T-helper 1 cell (primary cell): Measurements from ENCODE around the gene THAP9.
A peak's percentile ranks its signal among the peaks of the same experiment; 100 is the strongest.
"Not testable (repeated sequence)": the region's sequence is repeated elsewhere in the genome, so short reads cannot be mapped to it uniquely, and the experiment has no call there.

Source experiments
- DNase-seq, 5 donors: peaks; one replicate each; pipeline ENCODE4 v3.0.0-alpha.2; 2012 to 2020

Gene THAP9

DNA sequence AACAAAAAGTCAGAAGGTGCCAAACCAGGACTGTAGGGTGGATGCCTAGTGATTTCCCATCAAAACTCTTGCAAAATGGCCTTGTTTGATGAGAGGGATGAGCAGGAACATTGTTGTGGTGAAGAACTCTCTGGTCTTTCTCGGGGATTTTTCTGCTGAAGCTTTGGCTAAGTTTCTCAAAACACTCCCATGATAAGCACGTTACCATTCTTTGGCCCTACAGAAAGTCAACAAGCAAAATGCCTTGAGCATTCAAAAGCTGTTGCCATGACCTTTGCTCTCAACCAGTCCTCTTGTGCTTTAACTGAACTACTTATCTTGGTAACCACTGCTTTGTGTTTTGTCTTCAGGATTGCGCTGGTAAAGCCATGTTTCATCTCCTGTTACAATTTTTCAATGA is 6.6 kb upstream of the THAP9 start:
- no peak for DNase-seq

DNA sequence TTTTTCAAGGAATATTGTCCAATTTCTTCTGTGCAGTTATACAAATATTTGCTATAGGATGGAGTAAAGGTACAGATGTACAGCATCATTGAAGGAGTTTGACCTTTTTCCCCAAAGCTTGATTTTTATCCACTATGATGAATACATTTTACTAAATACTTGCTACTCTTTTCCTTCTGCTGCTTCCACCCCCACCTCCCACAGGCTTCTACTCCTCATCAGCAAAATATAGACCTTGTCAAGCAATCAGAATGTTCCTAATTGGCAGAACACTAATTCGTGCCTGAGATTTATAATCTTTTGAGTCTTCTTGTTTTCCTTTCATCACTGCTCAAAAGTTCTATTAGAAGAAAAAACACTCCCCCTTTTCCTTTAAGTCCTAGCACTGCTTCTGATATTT is 3.8 kb upstream of the THAP9 start:
- no peak for DNase-seq

DNA sequence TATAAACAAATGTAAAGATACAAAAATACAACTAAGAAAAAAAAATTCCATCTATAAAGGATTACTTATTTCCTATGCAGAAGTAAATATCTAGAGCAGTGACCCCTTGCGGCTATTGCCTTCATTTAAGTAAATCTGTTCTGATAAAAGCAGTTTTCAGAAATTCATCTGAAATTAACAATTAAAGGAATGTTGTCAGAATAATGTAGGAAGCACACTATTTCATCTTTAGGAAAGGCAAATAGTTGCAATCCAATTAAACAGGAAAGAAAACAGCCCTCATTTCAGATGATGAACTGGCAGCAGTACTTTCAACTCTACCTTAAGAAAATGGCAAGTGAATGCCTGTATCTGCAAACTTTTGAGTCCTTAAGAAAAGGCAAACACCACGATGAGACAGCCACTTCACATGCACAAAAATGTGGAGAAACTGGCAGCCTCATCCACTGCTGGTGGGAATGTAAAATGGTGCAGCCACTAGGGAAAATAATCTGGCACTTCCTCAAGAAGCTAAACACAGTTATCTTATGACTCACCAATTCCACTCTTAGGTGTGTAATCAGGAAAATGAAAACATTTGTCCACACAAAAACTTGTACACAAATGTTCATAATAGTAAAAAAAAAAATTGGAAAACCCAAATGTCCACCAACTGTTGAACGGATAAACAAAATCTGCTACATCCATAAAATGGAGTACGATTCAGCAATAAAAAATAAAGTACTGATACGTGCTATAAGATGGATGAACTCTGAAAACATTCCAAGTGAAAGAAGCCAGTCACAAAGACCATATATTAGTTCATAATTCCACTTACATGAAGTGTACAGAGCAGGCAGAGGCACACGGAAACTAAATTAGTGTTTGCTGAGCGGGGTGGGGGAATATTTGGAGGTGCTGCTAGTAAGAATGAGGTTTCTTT is 2.0 kb upstream of the THAP9 start:
- DNase-seq: peak in 1 of 5 donors; percentile 19

DNA sequence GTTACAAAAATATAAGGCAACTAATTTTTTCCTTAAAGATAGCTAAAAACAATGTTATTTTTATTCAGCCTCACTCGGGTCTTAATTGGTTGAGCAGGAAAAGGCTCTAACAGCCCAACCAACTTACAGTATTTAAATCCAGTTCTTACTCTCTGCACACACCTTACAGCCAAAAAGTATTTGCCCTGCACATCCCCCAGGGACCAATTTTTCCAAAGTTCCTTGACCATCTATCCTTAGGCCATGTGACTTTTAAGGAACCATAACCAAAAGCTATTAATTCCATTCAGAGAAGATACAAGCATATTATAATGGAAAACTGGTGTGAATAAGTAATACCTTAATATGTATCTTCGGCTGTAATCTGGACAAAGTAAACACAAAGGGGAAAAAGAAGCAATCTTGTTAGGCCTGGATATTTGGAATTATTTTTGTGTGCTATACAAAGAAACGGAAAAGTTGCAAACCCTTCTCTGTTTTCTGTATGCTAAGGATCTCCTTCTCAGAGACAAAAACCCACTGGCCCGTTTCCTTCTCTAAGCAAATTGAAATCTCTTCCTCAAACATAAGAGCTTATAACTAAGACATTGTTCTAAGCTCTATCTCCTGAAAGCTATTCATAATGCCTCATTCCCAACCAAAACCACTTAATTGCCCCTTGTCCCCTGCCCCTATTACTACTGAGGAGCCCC is 1.0 kb upstream of the THAP9 start:
- no peak for DNase-seq

DNA sequence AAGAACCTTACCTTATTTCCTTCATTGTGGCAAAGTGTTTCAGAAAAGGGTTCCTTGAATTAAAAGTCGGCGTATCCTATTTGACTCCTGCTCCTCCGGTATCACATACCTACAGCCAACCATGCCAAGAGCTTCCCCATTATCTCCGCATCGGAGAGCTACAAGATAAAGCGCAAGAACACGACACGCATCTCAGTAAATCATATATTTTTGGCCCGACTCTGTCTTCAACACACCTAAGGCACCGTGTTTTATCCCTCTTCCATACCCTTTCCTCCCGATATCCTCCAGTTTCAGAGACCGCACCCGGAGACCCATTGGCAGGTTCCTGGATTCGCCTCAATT is 497 bp upstream of the THAP9 start:
- DNase-seq: peak in 1 of 5 donors; percentile 4

DNA sequence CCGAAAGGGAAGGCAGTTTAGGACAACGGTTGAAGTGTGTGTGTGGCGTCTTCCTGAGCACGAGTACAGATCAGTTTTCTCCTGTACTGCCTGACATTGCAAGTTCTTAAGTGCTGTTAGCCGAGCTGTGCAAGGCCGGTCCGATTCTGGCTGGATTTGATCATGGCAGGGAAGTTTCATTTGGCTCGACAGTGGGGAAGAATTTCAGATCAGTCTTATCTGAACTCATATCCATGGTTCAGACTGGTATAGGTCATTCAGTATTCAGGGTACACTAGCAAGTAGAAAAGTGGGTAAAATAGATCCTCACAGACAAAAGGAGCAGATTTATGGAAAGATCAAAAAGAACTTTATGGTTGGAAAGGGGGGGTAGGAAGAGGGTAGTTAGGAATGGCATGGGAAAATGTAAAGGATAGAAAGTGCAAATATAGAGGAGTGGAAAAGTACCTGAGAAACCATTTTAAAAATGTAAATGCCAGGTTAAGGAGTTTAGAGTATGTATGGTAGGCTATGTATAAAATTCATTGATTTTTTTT is 716 bp downstream of the THAP9 start:
- DNase-seq: no peak

DNA sequence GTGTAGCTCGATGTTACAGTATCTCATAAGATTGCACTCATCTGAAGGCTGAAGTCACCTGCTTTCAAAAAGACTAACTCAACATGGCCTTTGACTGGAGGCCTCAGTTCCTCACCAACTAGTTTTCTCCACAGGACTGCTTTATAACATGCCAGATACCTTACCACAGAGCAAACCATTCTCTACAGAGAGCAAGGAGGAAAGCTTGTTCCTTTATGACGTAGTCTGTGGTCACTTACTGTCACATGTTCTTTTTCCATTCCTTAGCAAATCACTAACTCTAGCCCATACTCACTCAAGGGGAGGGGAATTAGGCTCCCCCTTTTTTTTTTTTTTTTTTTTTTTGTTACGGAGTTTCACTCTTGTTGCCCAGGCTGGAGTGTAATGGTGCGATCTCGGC is 3.2 kb downstream of the THAP9 start:
- DNase-seq: peak in 1 of 5 donors; percentile 33

DNA sequence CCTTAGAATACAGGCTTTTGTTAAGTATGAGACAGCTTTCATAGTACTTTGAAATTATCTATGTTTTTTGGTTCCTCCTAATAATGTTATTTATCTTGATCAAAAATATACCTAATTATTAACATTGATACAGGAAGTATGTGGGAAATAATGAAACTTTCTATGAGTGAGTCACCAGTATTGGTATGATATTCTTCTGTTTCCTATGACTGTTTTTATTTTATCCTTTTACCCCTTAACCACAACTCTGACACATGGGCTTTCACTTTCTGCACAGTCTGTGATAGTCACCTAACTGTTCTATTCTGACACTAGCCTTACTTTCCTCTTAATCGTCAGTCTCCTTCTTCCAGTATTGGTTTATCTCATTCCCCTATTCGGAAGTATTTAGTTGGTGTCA is 4.7 kb downstream of the THAP9 start:
- peak in 1 of 5 donors; percentile 79 for DNase-seq

DNA sequence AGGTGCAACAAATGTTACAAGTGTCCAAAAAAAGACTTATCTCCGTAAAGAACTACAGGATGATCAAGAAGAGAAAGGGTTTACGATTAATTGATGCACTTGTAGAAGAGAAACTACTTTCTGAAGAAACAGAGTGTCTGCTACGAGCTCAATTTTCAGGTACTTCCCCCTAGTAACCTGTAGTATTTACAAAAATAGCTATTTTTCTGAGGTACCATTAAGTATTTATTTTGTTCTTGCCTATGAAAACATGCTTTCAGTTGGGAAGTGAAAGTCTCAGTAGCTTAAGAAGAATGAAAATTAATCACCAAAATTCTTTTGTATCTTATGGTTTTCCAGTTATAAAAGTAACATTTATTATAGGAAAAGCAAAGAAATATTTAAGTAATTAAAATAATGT is 5.9 kb downstream of the THAP9 start:
- no peak for DNase-seq

DNA sequence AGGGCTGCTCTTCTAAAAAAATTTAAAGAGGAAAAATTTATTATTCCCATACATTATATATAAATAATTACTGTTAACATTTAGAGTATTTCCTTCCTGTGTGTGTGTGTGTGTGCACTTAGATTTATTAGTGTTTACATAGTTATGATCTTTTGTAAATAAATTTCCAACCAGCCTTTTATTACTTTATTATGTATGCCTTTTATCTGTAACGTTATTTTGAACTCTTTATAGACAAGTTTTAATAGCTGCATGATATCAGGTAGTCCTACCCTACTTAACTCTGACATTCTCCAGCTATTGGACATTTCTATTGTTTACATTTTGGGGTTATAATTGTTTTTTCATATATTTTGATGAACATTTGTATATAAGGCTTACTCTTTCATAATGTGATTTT is 8.8 kb downstream of the THAP9 start:
- no peak for DNase-seq

DNA sequence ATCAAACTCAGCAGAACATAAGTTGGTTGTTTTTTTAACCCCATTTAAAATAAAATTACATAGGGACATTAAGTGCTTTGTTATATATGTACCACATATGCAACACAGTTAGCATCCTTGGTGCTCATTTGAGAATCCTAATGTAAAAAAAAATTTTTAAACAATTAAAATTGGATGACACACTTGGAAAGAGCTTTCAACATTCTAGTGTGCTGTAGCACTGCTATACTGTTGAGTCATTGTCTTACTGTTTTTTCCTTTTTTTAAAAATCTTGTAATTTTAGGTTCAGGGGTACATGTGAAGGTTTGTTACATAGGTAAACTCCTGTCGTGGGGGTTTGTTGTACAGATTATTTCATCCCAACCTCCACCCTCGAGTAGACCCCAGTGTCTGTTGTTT is 12.8 kb downstream of the THAP9 start:
- DNase-seq: no peak

DNA sequence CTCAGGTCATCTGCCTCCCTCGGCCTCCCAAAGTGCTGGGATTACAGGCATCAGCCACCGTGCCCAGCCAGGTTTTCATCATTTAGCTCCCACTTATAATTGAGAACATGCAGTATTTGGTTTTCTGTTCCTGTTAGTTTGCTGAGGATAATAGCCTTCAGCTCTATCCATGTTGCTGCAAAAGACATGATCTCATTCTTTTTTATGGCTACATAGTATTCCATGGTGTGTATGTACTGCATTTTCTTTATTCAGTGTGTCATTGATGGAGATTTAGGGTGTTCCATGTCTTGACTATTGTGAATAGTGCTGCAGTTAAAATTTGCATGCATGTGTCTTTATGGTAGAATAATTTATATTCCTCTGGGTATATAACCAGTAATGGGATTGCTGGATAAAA is 13.4 kb downstream of the THAP9 start:
- DNase-seq: not testable (repeated sequence)

DNA sequence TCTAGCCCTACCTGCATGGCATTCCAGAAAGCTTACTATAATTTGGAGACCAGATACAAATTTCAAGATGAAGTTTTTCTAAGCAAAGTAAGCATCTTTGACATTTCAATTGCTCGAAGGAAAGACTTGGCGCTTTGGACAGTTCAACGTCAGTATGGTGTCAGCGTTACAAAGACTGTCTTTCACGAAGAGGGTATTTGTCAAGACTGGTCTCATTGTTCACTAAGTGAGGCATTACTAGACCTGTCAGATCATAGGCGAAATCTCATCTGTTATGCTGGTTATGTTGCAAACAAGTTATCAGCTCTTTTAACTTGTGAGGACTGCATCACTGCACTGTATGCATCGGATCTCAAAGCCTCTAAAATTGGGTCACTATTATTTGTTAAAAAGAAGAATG is 17.6 kb downstream of the THAP9 start:
- DNase-seq: no peak

DNA sequence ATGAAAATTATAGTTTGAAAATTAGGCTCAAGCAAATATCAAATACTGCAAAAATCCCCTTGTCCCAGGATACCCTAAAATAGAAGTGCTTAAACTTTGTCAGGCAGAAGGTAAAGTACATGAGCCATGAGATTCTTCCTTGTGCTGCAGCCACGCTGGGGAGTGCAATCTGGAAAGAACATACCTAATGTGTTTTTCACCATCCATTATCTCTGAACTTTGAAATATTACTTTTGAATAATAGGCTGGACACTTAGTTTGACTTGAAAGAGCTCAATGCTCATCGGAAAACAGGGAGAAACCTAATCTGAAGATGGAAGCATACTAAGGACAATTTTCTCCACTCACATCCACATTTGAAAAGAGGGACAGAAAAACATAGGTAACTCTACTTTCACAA is 18.9 kb downstream of the THAP9 start:
- no peak for DNase-seq

DNA sequence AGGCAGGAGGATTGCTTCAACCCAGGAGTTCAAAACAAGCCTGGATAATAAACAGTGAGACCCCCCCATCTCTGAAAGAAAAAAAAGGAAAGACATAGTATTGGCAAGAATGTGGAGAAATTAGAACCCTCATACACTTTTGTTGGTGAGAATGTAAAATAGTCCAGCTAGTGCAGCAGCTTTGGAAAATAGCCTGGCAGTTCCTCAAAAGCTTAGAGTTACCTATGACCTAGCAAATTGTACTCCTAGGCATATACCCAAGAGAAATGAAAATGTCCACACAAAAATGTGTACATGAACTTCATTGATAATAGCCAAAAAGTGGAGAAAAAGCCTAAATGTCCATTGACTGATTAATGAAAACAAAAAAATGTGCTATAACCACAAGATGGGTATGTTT is 21.3 kb downstream of the THAP9 start:
- no peak for DNase-seq

DNA sequence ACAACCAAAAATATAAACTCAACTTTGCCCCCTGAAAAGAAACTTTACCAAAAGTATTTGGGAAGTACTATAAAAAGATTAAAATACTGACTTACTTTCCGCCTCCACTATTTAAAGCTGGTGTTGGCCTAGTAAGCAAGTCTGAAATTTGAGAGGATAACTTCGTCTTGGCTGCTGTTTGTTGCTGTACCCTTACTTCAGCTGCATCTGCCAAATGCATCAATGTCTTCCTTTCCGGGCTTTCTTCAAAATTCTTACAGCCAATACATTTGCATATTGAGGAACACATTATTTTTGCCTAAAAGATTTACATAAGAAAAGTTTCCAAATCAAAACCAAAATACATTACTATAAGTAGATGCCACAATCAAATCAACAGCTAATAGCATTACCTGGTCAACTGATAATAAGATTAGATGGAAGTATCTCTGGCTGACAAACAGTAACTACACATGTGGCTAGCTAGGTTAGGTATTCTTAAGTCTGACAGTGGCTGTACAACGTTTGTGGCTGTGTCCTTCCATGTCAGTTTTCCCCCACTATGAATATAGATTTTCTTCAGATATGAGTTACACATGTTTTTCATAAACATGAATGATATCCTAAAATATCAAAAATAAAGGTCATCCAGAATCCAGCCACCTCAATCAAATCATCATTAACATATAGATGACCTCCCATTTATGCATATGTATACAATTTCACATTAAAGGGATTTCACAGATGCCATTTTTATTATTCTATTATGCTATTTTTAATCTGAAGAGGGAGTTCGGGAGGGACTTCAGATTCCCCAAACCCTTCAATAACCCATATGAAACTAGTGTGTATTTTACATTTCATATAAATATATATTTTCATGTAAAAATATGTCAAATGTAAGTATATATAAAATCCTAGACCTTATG is 30.6 kb downstream of the THAP9 start:
- no peak for DNase-seq

DNA sequence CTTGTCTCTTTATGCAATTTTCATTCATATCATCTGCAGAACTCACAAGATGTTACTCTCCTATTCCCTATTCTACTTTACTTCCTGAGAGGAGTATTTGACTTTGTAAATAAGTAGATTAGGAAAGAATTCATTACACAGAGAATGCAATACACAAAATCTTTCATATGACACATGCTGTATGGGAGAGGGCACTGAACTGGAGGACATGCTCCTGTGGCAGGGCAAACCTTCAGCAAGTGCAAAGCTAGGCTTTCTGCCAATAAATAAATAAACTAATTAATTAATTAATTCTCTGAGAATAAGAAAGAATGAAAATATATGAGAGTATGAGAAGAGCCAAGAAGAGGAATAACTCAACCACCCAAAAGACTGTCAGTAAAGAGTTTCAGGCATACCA is 33.9 kb downstream of the THAP9 start:
- no peak for DNase-seq

DNA sequence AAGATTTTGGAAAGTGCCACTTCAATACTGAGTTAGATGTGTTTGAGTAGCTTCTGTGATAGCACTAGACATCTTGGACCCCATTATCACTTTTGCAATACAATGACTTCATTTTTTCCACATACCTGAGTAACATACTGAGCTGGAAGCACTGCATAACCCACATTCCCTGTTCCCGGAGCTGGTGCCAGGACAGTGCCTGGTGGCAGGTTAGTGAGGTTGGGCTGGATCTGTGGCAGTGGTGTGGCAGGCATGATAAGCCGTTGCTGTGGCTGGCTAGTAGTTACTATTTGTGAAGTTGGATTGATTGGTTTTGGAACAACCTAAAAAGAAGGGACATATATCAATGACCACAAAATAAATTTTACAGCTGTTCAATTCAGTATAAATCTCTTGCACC is 38.9 kb downstream of the THAP9 start:
- no peak for DNase-seq

DNA sequence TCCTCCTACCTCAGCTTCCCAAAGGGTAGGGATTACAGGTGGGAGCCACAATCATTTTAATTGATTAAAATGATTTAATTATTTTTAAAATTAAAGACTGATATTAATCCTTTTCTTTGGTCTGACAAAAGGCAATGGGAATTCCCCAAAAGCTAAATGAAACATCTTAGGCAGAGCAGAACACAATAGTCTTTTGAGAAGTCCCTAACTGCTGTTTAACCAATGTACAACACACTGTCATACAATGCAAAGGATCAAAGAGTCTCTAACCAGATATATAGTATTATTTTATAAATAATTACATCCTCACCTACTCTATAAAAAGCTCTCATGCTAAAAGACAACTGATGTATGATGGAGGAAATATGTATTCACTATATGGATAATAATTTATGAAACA is 47.0 kb downstream of the THAP9 start:
- no peak for DNase-seq

DNA sequence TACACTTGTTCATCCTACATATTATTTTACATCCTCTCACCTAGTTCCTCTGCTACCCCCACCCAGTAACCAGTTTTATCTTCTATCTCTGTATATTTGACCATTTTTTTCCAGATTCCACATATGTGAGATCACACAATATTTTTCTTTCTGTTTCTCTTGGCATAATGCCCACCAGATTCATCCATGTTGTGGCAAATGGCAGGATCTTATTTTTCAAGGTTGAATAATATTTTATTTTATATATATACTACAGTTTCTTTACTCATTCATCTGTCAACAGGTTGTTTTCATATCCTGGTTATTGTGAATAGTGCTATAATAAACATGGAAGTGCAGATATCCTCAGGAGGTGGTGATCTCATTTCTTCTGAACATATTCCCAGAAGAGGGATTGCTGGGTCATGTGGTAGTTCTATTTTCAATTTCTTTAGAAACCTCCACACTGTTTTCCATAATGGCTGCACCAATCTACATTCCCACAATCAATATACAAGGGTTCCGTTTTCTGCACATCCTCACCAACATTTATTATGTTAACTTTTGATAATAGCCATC is 48.2 kb downstream of the THAP9 start:
- DNase-seq: no peak

DNA sequence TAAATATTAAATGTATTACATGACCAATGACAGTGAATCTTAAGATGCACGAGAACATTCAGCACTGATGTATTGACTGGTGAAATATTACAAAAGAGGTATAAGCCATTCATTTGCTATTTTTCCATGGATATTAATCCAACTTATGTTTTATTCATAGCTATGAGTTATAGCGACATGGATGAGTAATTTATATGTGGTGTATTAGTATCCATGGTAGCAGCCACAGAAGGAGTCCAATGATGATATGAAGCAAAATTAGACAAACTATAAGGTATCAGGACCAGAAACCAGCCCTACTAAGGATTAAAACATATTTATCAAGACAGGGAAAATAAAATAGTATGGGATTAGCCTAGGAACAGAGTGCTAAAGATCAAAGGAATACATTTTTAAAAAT is 50.7 kb downstream of the THAP9 start:
- no peak for DNase-seq

DNA sequence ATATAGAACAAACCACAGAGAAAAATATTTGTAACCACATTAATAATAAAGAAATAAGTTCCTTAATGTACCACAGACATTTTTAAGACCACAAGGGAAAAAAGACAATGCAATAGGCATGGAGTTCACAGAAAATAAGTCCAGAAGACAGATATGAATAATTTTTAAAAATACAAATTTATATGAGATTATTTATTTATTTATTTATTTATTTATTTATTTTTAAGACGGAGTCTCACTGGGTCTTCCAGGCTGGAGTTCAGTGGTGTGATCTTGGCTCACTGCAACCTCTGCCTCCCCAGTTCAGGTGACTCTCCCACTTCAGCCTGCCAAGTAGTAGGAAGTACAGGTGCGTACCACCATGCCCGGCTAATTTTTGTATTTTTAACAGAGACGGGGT is 53.7 kb downstream of the THAP9 start:
- DNase-seq: no peak

DNA sequence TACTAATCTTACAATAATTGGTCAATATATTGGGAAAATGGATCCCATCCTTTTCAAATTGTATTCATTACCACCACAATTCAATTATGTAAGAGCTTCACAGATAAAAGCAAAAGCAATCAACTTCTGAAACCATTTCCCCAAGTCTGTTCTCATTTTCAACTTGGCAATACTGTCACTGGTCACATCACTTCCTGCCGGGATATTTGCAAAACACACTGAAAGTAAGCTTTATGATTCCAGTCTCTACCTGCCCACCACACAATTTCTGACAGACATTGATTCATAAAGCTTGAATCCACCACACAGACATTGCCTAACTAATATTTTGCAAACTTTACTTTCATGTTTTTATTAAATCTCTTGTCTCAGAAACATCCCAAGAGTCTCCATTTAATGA is 56.5 kb downstream of the THAP9 start:
- peak in 1 of 5 donors; percentile 18 for DNase-seq
